ENCODE data around the gene RNF181.

RNF181 gene

DNA sequence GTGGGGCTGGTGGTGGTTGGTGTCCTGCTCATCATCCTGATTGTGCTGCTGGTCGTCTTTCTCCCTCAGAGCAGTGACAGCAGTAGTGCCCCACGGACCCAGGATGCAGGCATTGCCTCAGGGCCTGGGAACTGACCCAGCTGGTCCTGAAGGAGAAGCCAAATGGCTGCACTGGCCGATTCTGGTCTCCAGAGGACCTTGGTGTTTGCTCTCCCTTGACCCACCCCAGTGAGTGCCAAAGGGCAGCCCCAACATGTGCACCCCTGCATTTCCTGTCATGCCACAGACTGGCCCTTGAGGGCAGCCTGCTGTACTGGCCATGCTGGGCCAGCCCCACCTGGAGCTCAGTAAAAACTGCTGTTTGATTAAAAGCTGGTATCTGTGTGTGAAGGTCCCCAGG is 2.5 kb upstream of the RNF181 start:
- H3K4me1 ChIP-seq (ENCODE audit: control insufficient read depth in 5 of 5, insufficient read depth in 5 of 5, low read length in 5 of 5) = peaks cover 13 to 77% (median 73%) of the 10 kb centered on the region in 5 donors
- no peak overlapping the region for H3K9ac ChIP-seq (ENCODE audit: low read length in 5 of 5)
- H3K36me3 ChIP-seq (ENCODE audit: control insufficient read depth in 5 of 5, insufficient read depth in 5 of 5, low read length in 5 of 5) = peaks cover 0 to 18% (median 11%) of the 10 kb centered on the region in 5 donors
- H3K9me3 ChIP-seq (ENCODE audit: control insufficient read depth in 5 of 5, low read length in 5 of 5) = no peaks in the 10 kb centered on the region
- no peak overlapping the region for H3K27ac ChIP-seq (ENCODE audit: low read depth, low read length)
- H3K27me3 ChIP-seq (ENCODE audit: control insufficient read depth in 5 of 5, insufficient read depth in 4 of 5, low read length in 5 of 5) = no peaks in the 10 kb centered on the region
- no peak overlapping the region for H3K4me3 ChIP-seq (ENCODE audit: low read depth in 1 of 5, low read length in 5 of 5)

DNA sequence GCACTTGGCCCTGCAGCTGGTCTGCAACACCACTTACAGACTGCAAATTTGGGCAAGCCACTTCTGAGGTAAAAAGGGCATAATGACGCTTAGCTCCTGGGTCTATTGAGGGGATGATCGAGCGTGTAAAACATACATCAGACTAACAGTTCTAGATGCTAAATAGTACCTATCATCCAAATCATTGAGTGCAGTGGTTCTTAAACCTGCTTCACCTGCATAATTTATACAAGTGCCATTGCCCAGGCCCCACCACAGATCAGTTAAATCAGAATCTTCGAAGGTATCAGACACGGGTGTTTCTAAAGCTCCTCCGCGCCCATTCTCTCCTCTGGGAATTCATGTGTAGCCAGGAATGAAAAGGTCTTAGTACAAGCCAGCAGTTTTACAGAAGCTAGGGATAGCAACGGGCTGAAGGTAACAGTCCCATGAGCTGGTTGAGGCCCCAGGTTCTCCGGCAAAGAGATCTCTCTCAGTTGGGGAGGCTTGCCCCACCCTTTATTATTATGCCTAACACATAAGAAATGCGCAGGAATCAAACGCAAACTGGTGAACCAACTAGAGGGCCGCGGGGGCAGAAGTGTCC is 737 bp upstream of the RNF181 start:
- H3K9me3 ChIP-seq (ENCODE audit: control insufficient read depth in 5 of 5, low read length in 5 of 5) = no peaks in the 10 kb centered on the region
- peak overlapping the region; percentile 64 to 88 (median 87) for H3K9ac ChIP-seq (ENCODE audit: low read length in 5 of 5)
- peaks cover 7 to 61% (median 56%) of the 10 kb centered on the region in 5 donors for H3K4me1 ChIP-seq (ENCODE audit: control insufficient read depth in 5 of 5, insufficient read depth in 5 of 5, low read length in 5 of 5)
- peaks cover 0 to 35% (median 28%) of the 10 kb centered on the region in 5 donors for H3K36me3 ChIP-seq (ENCODE audit: control insufficient read depth in 5 of 5, insufficient read depth in 5 of 5, low read length in 5 of 5)
- peak overlapping the region; percentile 93 for H3K27ac ChIP-seq (ENCODE audit: low read depth, low read length)
- no peaks in the 10 kb centered on the region for H3K27me3 ChIP-seq (ENCODE audit: control insufficient read depth in 5 of 5, insufficient read depth in 4 of 5, low read length in 5 of 5)
- peak overlapping the region; percentile 76 to 94 (median 86) for H3K4me3 ChIP-seq (ENCODE audit: low read depth in 1 of 5, low read length in 5 of 5)

DNA sequence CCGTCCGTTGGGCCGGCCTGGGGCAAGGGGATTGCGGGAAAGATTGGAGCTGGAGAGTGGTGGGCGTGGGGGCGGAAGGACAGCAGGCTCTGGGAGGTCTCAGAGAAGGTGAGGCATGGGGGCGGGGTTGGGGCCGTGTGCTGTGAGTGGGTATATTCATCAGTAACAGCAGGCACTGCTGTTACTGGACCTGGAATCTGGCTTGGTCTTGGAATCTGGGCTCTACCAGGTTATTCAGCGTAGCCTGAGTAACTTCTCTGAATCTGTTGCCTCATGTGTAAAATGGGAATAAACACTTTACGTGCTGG is 435 bp downstream of the RNF181 start:
- peaks cover 6 to 51% (median 48%) of the 10 kb centered on the region in 5 donors for H3K4me1 ChIP-seq (ENCODE audit: control insufficient read depth in 5 of 5, insufficient read depth in 5 of 5, low read length in 5 of 5)
- H3K9me3 ChIP-seq (ENCODE audit: control insufficient read depth in 5 of 5, low read length in 5 of 5) = no peaks in the 10 kb centered on the region
- H3K4me3 ChIP-seq (ENCODE audit: low read depth in 1 of 5, low read length in 5 of 5) = peak overlapping the region; percentile 80 to 94 (median 86)
- H3K27me3 ChIP-seq (ENCODE audit: control insufficient read depth in 5 of 5, insufficient read depth in 4 of 5, low read length in 5 of 5) = no peaks in the 10 kb centered on the region
- H3K27ac ChIP-seq (ENCODE audit: low read depth, low read length) = peak overlapping the region; percentile 93
- H3K36me3 ChIP-seq (ENCODE audit: control insufficient read depth in 5 of 5, insufficient read depth in 5 of 5, low read length in 5 of 5) = peaks cover 0 to 46% (median 35%) of the 10 kb centered on the region in 5 donors
- H3K9ac ChIP-seq (ENCODE audit: low read length in 5 of 5) = peak overlapping the region; percentile 51 to 88 (median 87)

DNA sequence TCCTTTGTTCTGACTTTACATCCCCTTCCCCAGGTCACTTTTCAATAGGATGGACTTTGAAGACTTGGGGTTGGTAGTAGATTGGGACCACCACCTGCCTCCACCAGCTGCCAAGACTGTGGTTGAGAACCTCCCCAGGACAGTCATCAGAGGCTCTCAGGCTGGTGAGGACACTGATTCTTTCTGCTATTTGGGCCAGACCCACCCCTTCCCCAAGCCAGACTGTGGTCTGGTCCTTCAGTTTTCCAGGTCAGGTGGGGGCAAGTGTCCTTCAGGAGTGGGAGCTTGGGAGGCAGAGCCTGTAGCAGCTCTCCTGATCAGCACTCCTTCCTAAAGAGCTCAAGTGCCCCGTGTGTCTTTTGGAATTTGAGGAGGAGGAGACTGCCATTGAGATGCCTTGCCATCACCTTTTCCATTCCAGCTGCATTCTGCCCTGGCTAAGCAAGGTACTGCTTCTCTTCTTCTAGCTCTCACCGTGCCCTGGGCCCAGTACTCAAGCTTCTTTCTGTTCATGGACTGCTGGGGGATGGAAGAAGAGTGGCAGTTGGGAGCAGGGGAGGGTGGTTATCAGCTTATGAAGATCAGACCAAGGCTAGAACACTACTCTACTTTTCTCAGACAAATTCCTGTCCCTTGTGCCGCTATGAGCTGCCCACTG is 1.1 kb downstream of the RNF181 start:
- H3K9me3 ChIP-seq (ENCODE audit: control insufficient read depth in 5 of 5, low read length in 5 of 5) = no peaks in the 10 kb centered on the region
- no peaks in the 10 kb centered on the region for H3K27me3 ChIP-seq (ENCODE audit: control insufficient read depth in 5 of 5, insufficient read depth in 4 of 5, low read length in 5 of 5)
- H3K9ac ChIP-seq (ENCODE audit: low read length in 5 of 5) = peak overlapping the region; percentile 51 to 88 (median 87)
- peaks cover 0 to 46% (median 35%) of the 10 kb centered on the region in 5 donors for H3K36me3 ChIP-seq (ENCODE audit: control insufficient read depth in 5 of 5, insufficient read depth in 5 of 5, low read length in 5 of 5)
- peaks cover 7 to 51% (median 48%) of the 10 kb centered on the region in 5 donors for H3K4me1 ChIP-seq (ENCODE audit: control insufficient read depth in 5 of 5, insufficient read depth in 5 of 5, low read length in 5 of 5)
- peak overlapping the region; percentile 93 for H3K27ac ChIP-seq (ENCODE audit: low read depth, low read length)
- H3K4me3 ChIP-seq (ENCODE audit: low read depth in 1 of 5, low read length in 5 of 5) = peak overlapping the region; percentile 80 to 94 (median 86)

DNA sequence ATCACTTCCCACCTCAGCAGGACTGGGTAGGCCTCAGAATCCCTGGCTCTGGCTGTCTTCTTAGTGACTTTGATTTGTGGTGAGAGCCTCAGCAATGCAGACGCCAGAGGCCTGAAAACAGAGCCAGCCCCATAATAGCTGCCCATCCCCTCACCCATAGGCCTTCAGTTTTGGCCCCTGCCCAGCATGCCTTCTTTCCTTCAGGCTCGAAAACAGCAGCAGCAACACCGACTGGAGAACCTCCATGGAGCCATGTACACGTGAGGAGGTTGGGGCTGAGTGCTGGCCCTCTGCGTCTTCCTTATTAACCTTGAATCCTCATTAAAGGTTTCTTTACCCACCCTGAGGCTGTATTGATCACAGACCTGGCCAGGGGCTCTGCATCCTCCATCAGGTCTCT is 1.7 kb downstream of the RNF181 start:
- no peaks in the 10 kb centered on the region for H3K9me3 ChIP-seq (ENCODE audit: control insufficient read depth in 5 of 5, low read length in 5 of 5)
- H3K27ac ChIP-seq (ENCODE audit: low read depth, low read length) = no peak overlapping the region
- H3K4me3 ChIP-seq (ENCODE audit: low read depth in 1 of 5, low read length in 5 of 5) = peak overlapping the region in 1 of 5 donors; percentile 80
- peak overlapping the region in 3 of 5 donors; percentile 27 to 88 (median 87) for H3K9ac ChIP-seq (ENCODE audit: low read length in 5 of 5)
- peaks cover 7 to 49% (median 47%) of the 10 kb centered on the region in 5 donors for H3K4me1 ChIP-seq (ENCODE audit: control insufficient read depth in 5 of 5, insufficient read depth in 5 of 5, low read length in 5 of 5)
- H3K36me3 ChIP-seq (ENCODE audit: control insufficient read depth in 5 of 5, insufficient read depth in 5 of 5, low read length in 5 of 5) = peaks cover 0 to 46% (median 35%) of the 10 kb centered on the region in 5 donors
- H3K27me3 ChIP-seq (ENCODE audit: control insufficient read depth in 5 of 5, insufficient read depth in 4 of 5, low read length in 5 of 5) = no peaks in the 10 kb centered on the region

DNA sequence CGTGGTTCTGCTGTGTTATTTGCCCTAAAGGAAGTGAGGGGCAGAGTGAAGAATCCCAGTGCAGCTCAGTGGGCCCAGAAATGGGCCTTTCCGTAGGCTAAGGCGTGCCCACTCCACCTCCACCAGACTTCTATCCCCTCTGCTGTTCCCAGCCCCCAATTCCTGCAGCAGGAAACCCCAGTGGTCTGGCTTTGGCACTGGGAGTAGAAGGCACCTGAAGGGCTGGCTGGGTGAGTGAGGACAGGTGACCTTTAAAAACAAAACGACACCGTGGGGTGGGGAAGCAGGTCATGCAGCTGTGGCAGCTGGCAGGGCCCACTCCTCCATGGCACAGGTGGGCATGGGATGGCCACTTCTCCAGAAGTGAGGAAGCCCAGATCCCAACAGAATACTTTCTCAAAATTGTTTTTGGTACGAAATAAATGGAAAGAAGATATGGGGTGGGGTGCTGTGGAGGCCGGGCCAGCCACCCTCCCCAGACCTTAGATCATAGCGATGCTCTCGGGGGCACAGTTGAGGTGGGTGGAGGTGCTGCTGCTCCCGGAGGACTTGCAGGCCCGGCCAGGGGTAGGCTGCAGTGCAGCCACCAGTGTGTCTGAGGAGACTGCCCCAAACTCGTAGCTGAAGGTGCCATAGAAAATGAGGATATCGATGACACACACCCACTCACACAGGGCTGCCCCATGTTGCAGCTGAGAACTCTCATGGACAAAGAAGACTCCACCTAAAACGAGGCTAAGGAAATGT is 3.2 kb downstream of the RNF181 start:
- no peak overlapping the region for H3K27ac ChIP-seq (ENCODE audit: low read depth, low read length)
- no peaks in the 10 kb centered on the region for H3K9me3 ChIP-seq (ENCODE audit: control insufficient read depth in 5 of 5, low read length in 5 of 5)
- H3K4me1 ChIP-seq (ENCODE audit: control insufficient read depth in 5 of 5, insufficient read depth in 5 of 5, low read length in 5 of 5) = peaks cover 7 to 53% (median 50%) of the 10 kb centered on the region in 5 donors
- H3K4me3 ChIP-seq (ENCODE audit: low read depth in 1 of 5, low read length in 5 of 5) = no peak overlapping the region
- H3K36me3 ChIP-seq (ENCODE audit: control insufficient read depth in 5 of 5, insufficient read depth in 5 of 5, low read length in 5 of 5) = peaks cover 0 to 40% (median 33%) of the 10 kb centered on the region in 5 donors
- H3K9ac ChIP-seq (ENCODE audit: low read length in 5 of 5) = no peak overlapping the region
- no peaks in the 10 kb centered on the region for H3K27me3 ChIP-seq (ENCODE audit: control insufficient read depth in 5 of 5, insufficient read depth in 4 of 5, low read length in 5 of 5)

DNA sequence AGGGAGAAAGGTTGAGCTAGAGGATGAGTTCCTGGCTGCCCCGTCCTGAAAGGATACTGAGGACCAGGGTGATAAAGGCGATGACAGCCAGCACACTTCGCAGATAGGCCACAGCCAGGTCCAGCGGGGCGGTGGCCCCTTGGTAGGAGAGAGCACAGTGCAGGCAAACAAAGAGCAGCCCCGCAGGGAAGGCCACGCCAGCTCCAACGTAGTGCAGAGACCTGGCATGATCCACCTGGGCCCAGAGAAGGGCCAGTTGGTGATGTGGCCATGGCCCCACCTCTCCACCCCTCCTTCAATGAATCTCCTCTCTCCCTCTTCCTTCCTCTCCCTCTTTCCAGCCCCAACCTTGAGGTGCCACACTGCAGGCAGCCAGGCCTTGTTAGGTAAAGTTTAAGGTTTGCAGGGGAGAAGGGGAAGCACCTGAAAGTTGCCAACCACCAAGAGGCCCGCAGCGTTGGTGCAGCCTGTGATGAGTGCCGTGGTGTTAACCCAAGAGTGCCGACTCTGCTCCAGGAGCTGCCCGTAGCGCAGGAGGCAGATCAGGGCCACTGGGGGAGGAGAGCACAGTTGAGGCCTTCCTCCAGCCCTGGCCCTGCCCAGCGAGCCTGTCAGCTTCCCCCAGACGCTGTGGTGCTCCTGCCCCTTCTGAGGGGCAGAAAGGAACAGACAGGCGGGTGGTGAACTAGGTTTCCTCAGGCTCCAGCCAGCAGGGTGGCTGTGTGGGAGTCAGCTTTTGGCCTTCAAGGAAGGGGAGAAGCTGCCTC is 4.1 kb downstream of the RNF181 start:
- H3K9ac ChIP-seq (ENCODE audit: low read length in 5 of 5) = peak overlapping the region in 1 of 5 donors; percentile 49
- no peaks in the 10 kb centered on the region for H3K27me3 ChIP-seq (ENCODE audit: control insufficient read depth in 5 of 5, insufficient read depth in 4 of 5, low read length in 5 of 5)
- H3K36me3 ChIP-seq (ENCODE audit: control insufficient read depth in 5 of 5, insufficient read depth in 5 of 5, low read length in 5 of 5) = peaks cover 0 to 40% (median 33%) of the 10 kb centered on the region in 5 donors
- peaks cover 5 to 56% (median 51%) of the 10 kb centered on the region in 5 donors for H3K4me1 ChIP-seq (ENCODE audit: control insufficient read depth in 5 of 5, insufficient read depth in 5 of 5, low read length in 5 of 5)
- no peak overlapping the region for H3K4me3 ChIP-seq (ENCODE audit: low read depth in 1 of 5, low read length in 5 of 5)
- no peaks in the 10 kb centered on the region for H3K9me3 ChIP-seq (ENCODE audit: control insufficient read depth in 5 of 5, low read length in 5 of 5)
- H3K27ac ChIP-seq (ENCODE audit: low read depth, low read length) = no peak overlapping the region

DNA sequence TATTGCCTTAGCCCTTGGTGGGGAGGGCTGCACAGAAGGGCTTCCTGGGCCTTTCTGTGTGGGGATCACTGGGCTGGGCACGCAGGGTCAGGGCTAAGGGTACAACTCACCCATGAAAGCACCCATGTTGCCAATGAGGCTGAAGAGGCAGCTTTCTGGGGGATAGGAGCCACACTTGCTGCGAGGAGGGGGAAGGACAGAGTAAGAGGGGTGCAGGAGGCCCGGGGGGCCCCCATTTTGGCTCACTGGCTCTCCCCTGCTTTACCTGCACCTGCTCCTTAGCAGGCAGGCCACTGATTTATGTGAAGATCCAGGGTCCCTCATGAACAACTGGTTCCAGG is 4.7 kb downstream of the RNF181 start:
- no peaks in the 10 kb centered on the region for H3K9me3 ChIP-seq (ENCODE audit: control insufficient read depth in 5 of 5, low read length in 5 of 5)
- H3K4me1 ChIP-seq (ENCODE audit: control insufficient read depth in 5 of 5, insufficient read depth in 5 of 5, low read length in 5 of 5) = peaks cover 5 to 56% (median 51%) of the 10 kb centered on the region in 5 donors

DNA sequence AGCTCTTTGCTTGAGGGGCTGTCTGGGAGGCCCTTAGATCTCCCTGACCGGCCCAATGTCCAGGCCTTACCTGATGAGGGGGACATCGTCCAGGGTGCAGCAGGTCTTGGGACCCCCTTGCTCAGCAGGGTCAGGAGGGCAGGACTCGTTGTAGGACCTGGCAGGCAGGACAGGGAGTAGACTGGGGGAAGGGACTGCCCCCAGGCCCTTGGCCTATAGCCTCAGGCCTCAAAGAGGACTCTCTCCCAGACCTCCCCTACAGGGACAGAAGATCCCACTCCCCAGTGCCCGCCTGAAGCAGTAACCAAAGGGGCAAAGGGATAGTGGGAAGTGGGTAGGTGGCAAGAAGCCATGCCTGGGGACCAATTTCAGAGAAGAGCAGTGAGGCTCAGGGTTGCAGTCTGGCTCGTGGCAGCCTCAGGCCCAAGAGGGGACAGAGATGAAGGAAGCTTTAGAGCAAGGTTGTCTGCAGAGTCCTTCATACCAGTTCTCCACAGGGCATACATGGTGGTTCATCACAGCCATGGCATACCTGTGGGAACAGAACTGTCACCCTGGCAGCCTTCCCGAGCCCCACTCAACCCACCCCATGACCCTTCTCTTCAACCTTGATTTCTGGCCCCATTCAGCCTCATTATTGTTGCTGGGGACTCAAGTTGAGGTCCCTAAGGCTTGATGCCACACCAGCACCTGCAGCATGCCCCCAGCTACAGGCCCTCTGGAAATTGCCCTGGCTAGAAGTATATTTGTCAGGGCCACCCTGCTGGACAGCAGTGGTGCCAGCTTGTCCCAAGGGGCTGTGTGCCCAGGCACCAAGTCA is 5.6 kb downstream of the RNF181 start:
- Histone ChIP-seq H3K27ac (ENCODE audit: low read depth, low read length) (peak overlapping the region; percentile 86), H3K36me3 (ENCODE audit: control insufficient read depth in 5 of 5, insufficient read depth in 5 of 5, low read length in 5 of 5) (peaks cover 0 to 43% (median 33%) of the 10 kb centered on the region in 5 donors), H3K4me3 (ENCODE audit: low read depth in 1 of 5, low read length in 5 of 5) (peak overlapping the region; percentile 86 to 98 (median 97)), H3K9ac (ENCODE audit: low read length in 5 of 5) (peak overlapping the region; percentile 26 to 95 (median 81)), H3K27me3 (ENCODE audit: control insufficient read depth in 5 of 5, insufficient read depth in 4 of 5, low read length in 5 of 5) (no peaks in the 10 kb centered on the region), H3K4me1 (ENCODE audit: control insufficient read depth in 5 of 5, insufficient read depth in 5 of 5, low read length in 5 of 5) (peaks cover 5 to 59% (median 57%) of the 10 kb centered on the region in 5 donors), H3K9me3 (ENCODE audit: control insufficient read depth in 5 of 5, low read length in 5 of 5) (no peaks in the 10 kb centered on the region)

More for the DNA sequence above, 4.7 kb downstream of the RNF181 start:
- peak overlapping the region in 1 of 5 donors; percentile 49 for H3K9ac ChIP-seq (ENCODE audit: low read length in 5 of 5)
- no peak overlapping the region for H3K4me3 ChIP-seq (ENCODE audit: low read depth in 1 of 5, low read length in 5 of 5)
- H3K27me3 ChIP-seq (ENCODE audit: control insufficient read depth in 5 of 5, insufficient read depth in 4 of 5, low read length in 5 of 5) = no peaks in the 10 kb centered on the region
- H3K36me3 ChIP-seq (ENCODE audit: control insufficient read depth in 5 of 5, insufficient read depth in 5 of 5, low read length in 5 of 5) = peaks cover 0 to 40% (median 33%) of the 10 kb centered on the region in 5 donors
- no peak overlapping the region for H3K27ac ChIP-seq (ENCODE audit: low read depth, low read length)
